Neural progenitor cell (in vitro differentiated cells): ENCODE results near the gene SPTLC3. TPM values are rescaled to one million over a fixed set of nuclear protein-coding genes. Genes with fewer than 3 reads are reported as not detected.

Source experiments
- DNase-seq: peaks from one replicate; pipeline ENCODE4 v3.0.0-alpha.2; 2016; ENCODE audit warnings: low spot score
- H2AFZ ChIP-seq: fragments of 200-600 bp; sonication (generic); replicated peaks from 2 replicates; pipeline ENCODE4 v1.6.1; 2016; ENCODE audit warnings: antibody characterized with exemption
- H3F3A ChIP-seq: fragments of 200-600 bp; sonication (generic); 2 replicates; pipeline ENCODE4 v1.6.1; 2016; ENCODE audit warnings: antibody characterized with exemption, low read depth
- H3K27ac ChIP-seq: fragments of 200-600 bp; sonication (generic); 2 replicates; pipeline ENCODE4 v1.5.1; 2016; ENCODE audit warnings: mild to moderate bottlenecking
- H3K27me3 ChIP-seq: fragments of 200-600 bp; sonication (generic); 2 replicates; pipeline ENCODE4 v1.6.1; 2016; ENCODE audit warnings: mild to moderate bottlenecking, moderate library complexity
- H3K36me3 ChIP-seq: fragments of 200-600 bp; sonication (generic); 2 replicates; pipeline ENCODE4 v1.5.1; 2016
- H3K4me1 ChIP-seq: fragments of 200-600 bp; sonication (generic); 2 replicates; pipeline ENCODE4 v1.6.1; 2016; ENCODE audit warnings: mixed run types
- H3K4me2 ChIP-seq: fragments of 200-600 bp; sonication (generic); 2 replicates; pipeline ENCODE4 v1.6.1; 2016
- H3K4me3 ChIP-seq: fragments of 200-600 bp; sonication (generic); 2 replicates; pipeline ENCODE4 v1.5.1; 2016
- H3K79me2 ChIP-seq: fragments of 200-600 bp; sonication (generic); 2 replicates; pipeline ENCODE4 v1.6.1; 2016; ENCODE audit warnings: low read depth
- H3K9ac ChIP-seq: fragments of 200-600 bp; sonication (generic); 2 replicates; pipeline ENCODE4 v1.6.1; 2016
- H3K9me3 ChIP-seq: fragments of 200-600 bp; sonication (generic); 2 replicates; pipeline ENCODE4 v1.5.1; 2016; ENCODE audit warnings: low read depth
- H4K20me1 ChIP-seq: fragments of 200-600 bp; sonication (generic); 2 replicates; pipeline ENCODE4 v1.6.1; 2016; ENCODE audit warnings: low read depth
- H3K27ac Mint-ChIP-seq: 3 replicates; pipeline ENCODE4 v1.8.0; 2021; ENCODE audit warnings: mixed read lengths
- H3K27me3 Mint-ChIP-seq: 2 replicates; pipeline ENCODE4 v1.8.0; 2022; ENCODE audit warnings: low read depth, mild to moderate bottlenecking, inconsistent platforms, moderate library complexity, mixed read lengths; ENCODE audit not compliant: insufficient read depth
- H3K36me3 Mint-ChIP-seq: 3 replicates; pipeline ENCODE4 v1.8.0; 2021; ENCODE audit warnings: mixed read lengths
- H3K4me1 Mint-ChIP-seq: 3 replicates; pipeline ENCODE4 v1.8.0; 2021; ENCODE audit warnings: mixed read lengths
- H3K4me3 Mint-ChIP-seq: 3 replicates; pipeline ENCODE4 v1.8.0; 2021; ENCODE audit warnings: mild to moderate bottlenecking, moderate library complexity, mixed read lengths
- H3K9me3 Mint-ChIP-seq: 3 replicates; pipeline ENCODE4 v1.8.0; 2020; ENCODE audit warnings: mixed read lengths
- EZH2 ChIP-seq: fragments of 200-600 bp; sonication (generic); IDR thresholded peaks from 2 replicates; pipeline ENCODE4 v1.6.1; 2017; ENCODE audit warnings: antibody characterized with exemption, mild to moderate bottlenecking, moderate library complexity
- EZH2phosphoT487 ChIP-seq: fragments of 200-600 bp; sonication (generic); IDR thresholded peaks from 2 replicates; pipeline ENCODE4 v1.6.1; 2017; ENCODE audit warnings: antibody characterized with exemption
- total RNA-seq: library from RNA; depleted of rRNA; stranded (reverse); fragments of >200 nt; gene quantifications from 2 replicates; pipeline ENCODE4 v1.2.3, GENCODE V29; 2015; ENCODE audit warnings: low replicate concordance
- TF ChIP-seq, protein P1 (sequence below): fragments of 200-600 bp; sonication (generic); IDR thresholded peaks from 2 replicates; pipeline ENCODE4 v1.5.1; 2017; ENCODE audit warnings: antibody characterized with exemption, mild to moderate bottlenecking

Gene SPTLC3
- total RNA-seq, 1 donor from 2014 or later = 4.2 TPM

DNA sequence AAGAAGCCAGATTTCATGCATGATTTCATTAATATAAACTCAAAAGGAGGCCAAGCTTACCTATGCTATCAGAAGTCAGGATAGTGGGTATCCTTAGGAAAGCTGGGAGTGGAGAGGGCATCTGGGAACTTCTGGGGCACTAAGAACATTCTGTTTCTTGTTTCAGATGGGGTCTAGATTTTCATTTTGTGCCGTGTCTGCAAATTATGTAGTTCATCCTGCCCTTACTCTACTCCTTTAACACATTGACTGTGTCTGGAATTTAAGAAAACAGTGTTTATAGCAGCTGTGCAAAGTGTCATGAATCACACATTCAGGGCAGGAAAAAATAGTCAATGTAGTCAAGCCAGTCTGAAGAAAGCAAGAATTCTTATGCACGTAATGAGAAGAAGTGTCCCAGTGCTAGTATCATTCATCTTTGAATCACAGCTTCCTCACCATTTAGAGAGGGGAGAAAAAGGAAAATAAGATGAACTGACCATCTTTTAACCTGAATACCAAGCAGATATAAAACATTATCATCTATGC is 11.6 kb upstream of the SPTLC3 start:
- H3K79me2 ChIP-seq = no peaks in the 10 kb centered on the region
- no peak for DNase-seq
- H3K4me2 ChIP-seq = no peak overlapping the region
- H3K27ac ChIP-seq = no peak overlapping the region
- no peaks in the 10 kb centered on the region for H3K9me3 ChIP-seq
- no peaks in the 10 kb centered on the region for H3K36me3 Mint-ChIP-seq
- no peak overlapping the region for H3K4me3 ChIP-seq
- no peaks in the 10 kb centered on the region for H3K4me1 Mint-ChIP-seq
- no peaks in the 10 kb centered on the region for H3K27me3 Mint-ChIP-seq
- H3K4me3 Mint-ChIP-seq = no peak overlapping the region
- H3F3A ChIP-seq = no peaks in the 10 kb centered on the region
- no peaks in the 10 kb centered on the region for H3K9me3 Mint-ChIP-seq
- no peak overlapping the region for H2AFZ ChIP-seq
- no peaks in the 10 kb centered on the region for H3K36me3 ChIP-seq
- no peaks in the 10 kb centered on the region for H3K27me3 ChIP-seq
- H3K9ac ChIP-seq = no peak overlapping the region
- no peak overlapping the region for H3K27ac Mint-ChIP-seq
- H3K4me1 ChIP-seq = no peaks in the 10 kb centered on the region
- H4K20me1 ChIP-seq = no peaks in the 10 kb centered on the region
- TF ChIP-seq EZH2phosphoT487 (no peak), EZH2 (no peak)
- TF ChIP-seq, protein P1, sequence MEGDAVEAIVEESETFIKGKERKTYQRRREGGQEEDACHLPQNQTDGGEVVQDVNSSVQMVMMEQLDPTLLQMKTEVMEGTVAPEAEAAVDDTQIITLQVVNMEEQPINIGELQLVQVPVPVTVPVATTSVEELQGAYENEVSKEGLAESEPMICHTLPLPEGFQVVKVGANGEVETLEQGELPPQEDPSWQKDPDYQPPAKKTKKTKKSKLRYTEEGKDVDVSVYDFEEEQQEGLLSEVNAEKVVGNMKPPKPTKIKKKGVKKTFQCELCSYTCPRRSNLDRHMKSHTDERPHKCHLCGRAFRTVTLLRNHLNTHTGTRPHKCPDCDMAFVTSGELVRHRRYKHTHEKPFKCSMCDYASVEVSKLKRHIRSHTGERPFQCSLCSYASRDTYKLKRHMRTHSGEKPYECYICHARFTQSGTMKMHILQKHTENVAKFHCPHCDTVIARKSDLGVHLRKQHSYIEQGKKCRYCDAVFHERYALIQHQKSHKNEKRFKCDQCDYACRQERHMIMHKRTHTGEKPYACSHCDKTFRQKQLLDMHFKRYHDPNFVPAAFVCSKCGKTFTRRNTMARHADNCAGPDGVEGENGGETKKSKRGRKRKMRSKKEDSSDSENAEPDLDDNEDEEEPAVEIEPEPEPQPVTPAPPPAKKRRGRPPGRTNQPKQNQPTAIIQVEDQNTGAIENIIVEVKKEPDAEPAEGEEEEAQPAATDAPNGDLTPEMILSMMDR = no peak

DNA sequence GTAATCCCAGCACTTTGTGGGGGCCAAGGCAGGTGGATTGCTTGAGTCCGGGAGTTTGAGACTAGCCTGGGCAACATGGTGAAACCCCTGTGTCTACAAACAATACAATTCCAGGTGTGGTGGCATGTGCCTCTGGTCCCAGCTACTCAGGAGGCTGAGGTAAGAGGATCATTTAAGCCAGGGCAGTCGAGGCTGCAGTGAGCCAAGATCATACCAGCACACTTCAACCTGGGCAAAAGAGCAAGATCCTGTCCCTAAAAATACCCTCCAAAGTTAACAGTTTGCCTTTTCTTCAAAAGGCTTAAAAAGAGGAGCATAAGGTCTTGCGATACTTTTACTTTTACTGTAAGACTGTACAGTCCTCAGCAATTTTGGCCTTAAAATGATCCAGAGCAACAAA is 10.7 kb upstream of the SPTLC3 start:
- TF ChIP-seq, protein P1 = no peak
- no peak for TF ChIP-seq EZH2
- no peak for TF ChIP-seq EZH2phosphoT487
- Histone ChIP-seq H3K27ac (no peak overlapping the region), H3K4me3 (no peak overlapping the region), H3K4me1 (no peaks in the 10 kb centered on the region), H2AFZ (no peak overlapping the region), H3K9me3 (no peaks in the 10 kb centered on the region), H3K9ac (no peak overlapping the region), H3K4me2 (no peak overlapping the region), H3K27me3 (no peaks in the 10 kb centered on the region), H4K20me1 (no peaks in the 10 kb centered on the region), H3K36me3 (no peaks in the 10 kb centered on the region), H3F3A (no peaks in the 10 kb centered on the region), H3K79me2 (no peaks in the 10 kb centered on the region)
- Mint-ChIP-seq H3K36me3 (no peaks in the 10 kb centered on the region), H3K27ac (no peak overlapping the region), H3K4me3 (no peak overlapping the region), H3K9me3 (no peaks in the 10 kb centered on the region), H3K27me3 (no peaks in the 10 kb centered on the region), H3K4me1 (no peaks in the 10 kb centered on the region)
- DNase-seq = no peak

- H4K20me1 ChIP-seq = no peaks in the 10 kb centered on the region
- Mint-ChIP-seq H3K4me3 (no peak overlapping the region), H3K27ac (no peak overlapping the region), H3K36me3 (no peaks in the 10 kb centered on the region), H3K4me1 (no peaks in the 10 kb centered on the region), H3K27me3 (no peaks in the 10 kb centered on the region), H3K9me3 (no peaks in the 10 kb centered on the region)
- H2AFZ ChIP-seq = no peak overlapping the region
- no peak overlapping the region for H3K27ac ChIP-seq
- DNase-seq = no peak
- H3K9ac ChIP-seq = no peak overlapping the region
- H3K4me1 ChIP-seq = no peaks in the 10 kb centered on the region
- no peaks in the 10 kb centered on the region for H3F3A ChIP-seq
- H3K27me3 ChIP-seq = no peaks in the 10 kb centered on the region
- no peaks in the 10 kb centered on the region for H3K36me3 ChIP-seq
- no peaks in the 10 kb centered on the region for H3K79me2 ChIP-seq
- no peak overlapping the region for H3K4me2 ChIP-seq
- no peak for TF ChIP-seq EZH2phosphoT487
- no peak for TF ChIP-seq EZH2
- TF ChIP-seq, protein P1 = no peak
- H3K4me3 ChIP-seq = no peak overlapping the region
- no peaks in the 10 kb centered on the region for H3K9me3 ChIP-seq
These were observed 9.6 kb upstream of the SPTLC3 start for GRCh38 chr20:12999201-12999600.
